CD4-positive, alpha-beta T cell (primary cell): ENCODE results near the gene CCND1. TPM values are rescaled to one million over a fixed set of nuclear protein-coding genes. Genes with fewer than 3 reads are reported as not detected.

Experiments used
- ATAC-seq: fragments of 200-7000 bp; cut with Tn5 transposase; one replicate; pipeline ENCODE4 v1.10.0; 2022; ENCODE audit warnings: mild to moderate bottlenecking; ENCODE audit not compliant: poor library complexity
- CTCF ChIA-PET: fragments of 350-600 bp; sonication (Branson Sonifier 250); formaldehyde crosslinking; loops from one replicate; lab custom pipeline; 2021; ENCODE audit warnings: antibody characterized with exemption, inconsistent platforms; lab: Charles Lee
- POLR2A ChIA-PET: fragments of 350-600 bp; sonication (Branson Sonifier 250); formaldehyde crosslinking; loops from one replicate; lab custom pipeline; 2021; ENCODE audit warnings: antibody characterized with exemption, inconsistent platforms; lab: Charles Lee
- DNase-seq, 14 experiments: peaks; one replicate each; pipeline ENCODE4 v3.0.0-alpha.2; 2013 to 2020; ENCODE audit warnings: mixed read lengths in 2 of 14
- H3K27ac ChIP-seq, 2 donors: one replicate each; pipeline versions ENCODE4 v1.5.1 to v1.7.0; 2013; ENCODE audit warnings: low read length in 2 of 2, low read depth in 1 of 2, mild to moderate bottlenecking in 1 of 2
- H3K27me3 ChIP-seq, 2 experiments: 1 replicate in 1 of 2; 2 replicates in 1 of 2; pipeline versions ENCODE4 v1.6.1 to v1.7.0; 2013; ENCODE audit warnings: low read length in 2 of 2, control low read depth in 1 of 2, mild to moderate bottlenecking in 1 of 2, moderate library complexity in 1 of 2; ENCODE audit not compliant: insufficient read depth in 2 of 2, control insufficient read depth in 1 of 2
- H3K36me3 ChIP-seq: one replicate; pipeline ENCODE4 v1.6.1; 2013; ENCODE audit warnings: low read length, control low read depth; ENCODE audit not compliant: insufficient read depth
- H3K4me1 ChIP-seq: one replicate; pipeline ENCODE4 v1.6.1; 2013; ENCODE audit warnings: low read length, control low read depth; ENCODE audit not compliant: insufficient read depth
- H3K4me3 ChIP-seq: one replicate; pipeline ENCODE4 v1.5.1; 2013; ENCODE audit warnings: mild to moderate bottlenecking, low read length, moderate library complexity
- H3K9me3 ChIP-seq, 2 experiments: 1 replicate in 1 of 2; 2 replicates in 1 of 2; pipeline versions ENCODE4 v1.6.1 to v1.7.0; 2013; ENCODE audit warnings: low read length in 2 of 2, mild to moderate bottlenecking in 2 of 2, control low read depth in 1 of 2, moderate library complexity in 1 of 2; ENCODE audit not compliant: control insufficient read depth in 1 of 2, insufficient read depth in 1 of 2
- H3K27ac Mint-ChIP-seq: one replicate; pipeline ENCODE4 v1.8.0; 2020; ENCODE audit warnings: mixed read lengths
- H3K27me3 Mint-ChIP-seq: one replicate; pipeline ENCODE4 v1.8.0; 2021; ENCODE audit warnings: mixed read lengths
- H3K36me3 Mint-ChIP-seq: one replicate; pipeline ENCODE4 v1.8.0; 2021; ENCODE audit warnings: low read depth, mixed read lengths
- H3K4me1 Mint-ChIP-seq: one replicate; pipeline ENCODE4 v1.8.0; 2021; ENCODE audit warnings: low read depth, mixed read lengths
- H3K4me3 Mint-ChIP-seq: one replicate; pipeline ENCODE4 v1.8.0; 2020; ENCODE audit warnings: mild to moderate bottlenecking, mixed read lengths
- H3K9me3 Mint-ChIP-seq: one replicate; pipeline ENCODE4 v1.8.0; 2020; ENCODE audit warnings: mixed read lengths
- CTCF ChIP-seq: fragments of 200-600 bp; IDR thresholded peaks from one replicate; pipeline ENCODE4 v1.8.0; 2022; ENCODE audit warnings: antibody characterized with exemption, mild to moderate bottlenecking
- intact Hi-C, 2 experiments: fragments of 100-400 bp; cut with DNase I in 1 of 2; cut with micrococcal nuclease in 1 of 2; formaldehyde crosslinking; loops; one replicate each; pipeline versions ENCODE4 v1.15.1 to v1.9.0; 2023 to 2025; cut with DNase I, micrococcal nuclease
- total RNA-seq, 174 experiments: library from RNA in 2 of 174; stranded (reverse) in 2 of 174; gene quantifications; one replicate each; pipeline ENCODE4 v1.2.3 and lab custom pipeline; 2021 to 2026

The CCND1 gene
- total RNA-seq, 2 experiments from 2014 or later: 1.7 to 2.4 TPM

- no peak overlapping the region for H3K4me3 ChIP-seq
- no peaks in the 10 kb centered on the region for H3K27me3 Mint-ChIP-seq
- no peaks in the 10 kb centered on the region for H3K27me3 ChIP-seq
- H3K4me1 ChIP-seq: no peaks in the 10 kb centered on the region
- no peak overlapping the region for H3K4me3 Mint-ChIP-seq
- no peak for TF ChIP-seq CTCF
- no peaks in the 10 kb centered on the region for H3K9me3 ChIP-seq
- H3K36me3 Mint-ChIP-seq: peaks cover 5% of the 10 kb centered on the region
- intact Hi-C loops: loop anchor here in 1 of 2 experiments (10.0 kb wide), 1 partner anchor 685 kb away; no protein-coding TSS in a partner anchor
- H3K4me1 Mint-ChIP-seq: no peaks in the 10 kb centered on the region
- ChIA-PET POLR2A (no interaction called here), CTCF (no interaction called here)
- H3K27ac ChIP-seq: no peak overlapping the region
- no peaks in the 10 kb centered on the region for H3K36me3 ChIP-seq
- H3K9me3 Mint-ChIP-seq: no peaks in the 10 kb centered on the region
- ATAC-seq: no peak
- H3K27ac Mint-ChIP-seq: no peak overlapping the region
- no peak for DNase-seq
Observed at GRCh38 chr11:69649576-69649900, 8.6 kb downstream of the CCND1 start.

DNA sequence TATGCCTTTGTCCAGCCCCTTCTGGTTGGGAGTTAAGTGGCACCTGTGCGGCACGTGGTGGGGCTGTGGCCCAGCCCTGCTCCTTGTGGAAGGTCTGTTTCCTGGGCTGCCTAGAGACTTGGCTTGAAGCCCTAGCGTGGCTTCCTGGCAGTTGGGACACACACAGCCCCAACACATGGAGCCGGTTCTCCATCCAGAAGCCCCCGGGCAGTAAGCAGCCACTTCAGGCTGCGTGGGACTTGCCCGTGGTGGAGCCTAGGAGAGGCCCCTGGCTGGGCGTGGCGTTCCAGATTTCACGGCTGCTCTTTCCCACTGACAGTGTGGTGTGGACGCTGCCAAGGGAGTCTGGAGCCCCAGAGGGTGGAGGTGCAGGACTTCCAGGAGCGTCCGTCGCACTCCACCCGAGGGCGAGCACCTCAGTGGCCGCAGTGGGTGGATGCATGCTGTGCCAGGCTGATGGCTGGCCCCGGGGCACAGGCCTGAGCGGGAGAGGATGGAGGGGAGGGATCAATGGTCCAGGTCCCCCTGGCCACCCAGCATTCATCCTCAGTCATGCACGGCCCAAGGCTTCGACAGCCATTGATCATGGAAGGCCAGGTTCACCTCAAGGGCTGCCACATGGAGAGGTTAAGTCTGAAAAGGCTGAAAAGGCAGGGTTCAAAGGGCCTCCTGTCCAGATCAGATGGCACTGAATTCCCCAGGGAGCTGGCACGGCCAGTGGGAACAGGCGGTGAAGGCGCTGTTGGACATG lies 9.3 kb downstream of the CCND1 start:
- Histone ChIP-seq H3K27ac (no peak overlapping the region), H3K36me3 (no peaks in the 10 kb centered on the region), H3K9me3 (no peaks in the 10 kb centered on the region), H3K27me3 (no peaks in the 10 kb centered on the region), H3K4me3 (no peak overlapping the region), H3K4me1 (no peaks in the 10 kb centered on the region)
- DNase-seq: no peak
- intact Hi-C loops: no loop called here
- ChIA-PET CTCF (no interaction called here), POLR2A (no interaction called here)
- no peak for ATAC-seq
- Mint-ChIP-seq H3K27ac (no peak overlapping the region), H3K9me3 (no peaks in the 10 kb centered on the region), H3K4me1 (no peaks in the 10 kb centered on the region), H3K4me3 (no peak overlapping the region), H3K27me3 (no peaks in the 10 kb centered on the region), H3K36me3 (peaks cover 5% of the 10 kb centered on the region)
- no peak for TF ChIP-seq CTCF

DNA sequence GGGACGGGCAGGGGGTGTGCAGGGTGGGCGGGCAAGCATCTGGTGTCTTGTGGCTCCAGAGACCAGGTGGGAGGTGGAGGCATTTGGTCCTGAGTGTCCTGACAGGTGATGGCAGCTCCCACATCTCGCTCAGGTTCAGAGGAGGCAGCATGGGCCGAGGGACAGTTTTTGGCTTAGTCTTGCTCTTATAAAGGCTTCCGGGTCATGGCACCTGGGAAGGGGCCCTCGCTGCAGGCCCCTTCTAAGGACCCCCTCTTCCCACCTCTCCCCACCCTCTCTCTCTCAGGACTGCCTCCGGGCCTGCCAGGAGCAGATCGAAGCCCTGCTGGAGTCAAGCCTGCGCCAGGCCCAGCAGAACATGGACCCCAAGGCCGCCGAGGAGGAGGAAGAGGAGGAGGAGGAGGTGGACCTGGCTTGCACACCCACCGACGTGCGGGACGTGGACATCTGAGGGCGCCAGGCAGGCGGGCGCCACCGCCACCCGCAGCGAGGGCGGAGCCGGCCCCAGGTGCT lies 9.9 kb downstream of the CCND1 start:
- H3K36me3 ChIP-seq: no peaks in the 10 kb centered on the region
- DNase-seq (no peak), ATAC-seq (no peak)
- Mint-ChIP-seq H3K36me3 (peaks cover 5% of the 10 kb centered on the region), H3K27ac (no peak overlapping the region), H3K9me3 (no peaks in the 10 kb centered on the region), H3K27me3 (no peaks in the 10 kb centered on the region), H3K4me1 (no peaks in the 10 kb centered on the region), H3K4me3 (no peak overlapping the region)
- no peak overlapping the region for H3K4me3 ChIP-seq
- no peaks in the 10 kb centered on the region for H3K4me1 ChIP-seq
- CTCF ChIA-PET: no interaction called here
- H3K27me3 ChIP-seq: no peaks in the 10 kb centered on the region
- H3K27ac ChIP-seq: no peak overlapping the region
- H3K9me3 ChIP-seq: no peaks in the 10 kb centered on the region
- no peak for TF ChIP-seq CTCF
- POLR2A ChIA-PET: no interaction called here
- intact Hi-C loops: no loop called here
